GM19025 (cell line): ENCODE results near the gene NIFK.
"Not testable (repeated sequence)": the region's sequence is repeated elsewhere in the genome, so short reads cannot be mapped to it uniquely, and the experiment has no call there.

Experiments used
- ATAC-seq: cut with Tn5 transposase; IDR thresholded peaks from one replicate; pipeline ENCODE4 v1.9.1; 2021; ENCODE audit warnings: mild to moderate bottlenecking, low read depth, moderate library complexity; ENCODE audit not compliant: unreplicated experiment

Gene NIFK

GRCh38 chr2:121697108-121697631, 39.5 kb downstream of the NIFK start:
- ATAC-seq = no peak

GRCh38 chr2:121696410-121696930, 40.2 kb downstream of the NIFK start:
- ATAC-seq = no peak

GRCh38 chr2:121695171-121695451, 41.6 kb downstream of the NIFK start:
- no peak for ATAC-seq

- ATAC-seq = no peak
These were observed 42.1 kb downstream of the NIFK start for GRCh38 chr2:121694398-121695170.

- ATAC-seq = not testable (repeated sequence)
These were observed 46.1 kb downstream of the NIFK start for GRCh38 chr2:121690572-121690971.

- no peak for ATAC-seq
These were observed 46.6 kb downstream of the NIFK start for GRCh38 chr2:121690095-121690494.

- ATAC-seq = no peak
These were observed 47.3 kb downstream of the NIFK start for GRCh38 chr2:121689356-121689755.

- ATAC-seq = no peak
These were observed 47.9 kb downstream of the NIFK start for GRCh38 chr2:121688820-121689219.

GRCh38 chr2:121686902-121687301, 49.8 kb downstream of the NIFK start:
- ATAC-seq = no peak

- no peak for ATAC-seq
These were observed 50.5 kb downstream of the NIFK start for GRCh38 chr2:121686218-121686617.

GRCh38 chr2:121682396-121683298, 54.0 kb downstream of the NIFK start:
- no peak for ATAC-seq

GRCh38 chr2:121677855-121678254, 58.8 kb downstream of the NIFK start:
- ATAC-seq = no peak
